ENCODE results near the gene CBX1.

DNA sequence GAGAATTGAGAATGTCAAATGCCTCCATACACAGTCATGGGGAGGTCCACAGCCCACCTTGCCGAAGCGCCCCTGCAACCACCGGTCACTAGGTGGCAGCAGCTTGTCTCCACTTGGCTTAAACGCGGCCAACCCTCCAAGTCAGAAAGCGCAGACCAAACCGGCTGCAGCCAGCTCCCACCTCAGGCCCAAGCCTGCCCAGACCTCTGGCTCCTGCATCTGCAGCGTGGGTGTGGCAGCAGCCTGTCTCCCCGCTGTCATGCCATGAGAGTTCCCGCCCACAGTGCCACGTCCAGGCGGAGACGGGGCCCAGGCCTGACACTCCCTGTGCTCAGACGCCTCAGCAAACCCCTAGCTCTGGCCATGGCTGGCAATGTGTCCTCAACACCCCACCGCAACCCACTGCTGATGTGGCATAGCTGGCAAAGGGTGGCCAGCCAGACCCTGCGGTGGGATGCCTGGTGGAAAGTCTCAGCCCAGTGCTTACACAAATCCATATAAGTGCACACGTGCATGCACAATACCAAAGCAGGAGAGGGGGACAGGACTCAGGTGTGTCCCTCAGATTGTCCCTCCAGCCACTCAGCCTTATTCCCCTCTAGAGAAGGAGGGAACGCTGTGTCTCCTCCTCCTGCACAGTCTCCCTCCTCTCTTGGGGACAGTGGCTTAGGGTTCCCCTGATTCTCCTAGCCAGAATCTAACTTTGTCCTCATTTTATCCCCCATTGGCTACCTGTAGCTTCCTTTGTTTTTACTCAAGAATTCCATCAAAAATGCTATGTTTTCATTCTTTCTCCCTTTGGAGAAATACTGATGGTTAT is 74.6 kb downstream of the CBX1 start:
- TF ChIP-seq, protein P1, sequence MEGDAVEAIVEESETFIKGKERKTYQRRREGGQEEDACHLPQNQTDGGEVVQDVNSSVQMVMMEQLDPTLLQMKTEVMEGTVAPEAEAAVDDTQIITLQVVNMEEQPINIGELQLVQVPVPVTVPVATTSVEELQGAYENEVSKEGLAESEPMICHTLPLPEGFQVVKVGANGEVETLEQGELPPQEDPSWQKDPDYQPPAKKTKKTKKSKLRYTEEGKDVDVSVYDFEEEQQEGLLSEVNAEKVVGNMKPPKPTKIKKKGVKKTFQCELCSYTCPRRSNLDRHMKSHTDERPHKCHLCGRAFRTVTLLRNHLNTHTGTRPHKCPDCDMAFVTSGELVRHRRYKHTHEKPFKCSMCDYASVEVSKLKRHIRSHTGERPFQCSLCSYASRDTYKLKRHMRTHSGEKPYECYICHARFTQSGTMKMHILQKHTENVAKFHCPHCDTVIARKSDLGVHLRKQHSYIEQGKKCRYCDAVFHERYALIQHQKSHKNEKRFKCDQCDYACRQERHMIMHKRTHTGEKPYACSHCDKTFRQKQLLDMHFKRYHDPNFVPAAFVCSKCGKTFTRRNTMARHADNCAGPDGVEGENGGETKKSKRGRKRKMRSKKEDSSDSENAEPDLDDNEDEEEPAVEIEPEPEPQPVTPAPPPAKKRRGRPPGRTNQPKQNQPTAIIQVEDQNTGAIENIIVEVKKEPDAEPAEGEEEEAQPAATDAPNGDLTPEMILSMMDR (IDR thresholded peaks at IDR 0.05) = peak; percentile 93
- no peak for TF ChIP-seq ZFX (IDR thresholded peaks at IDR 0.05; ENCODE audit: borderline replicate concordance)
